WTC11 (cell line): ENCODE results near the gene CTSE. TPM values are rescaled to one million over a fixed set of nuclear protein-coding genes. Genes with fewer than 3 reads are reported as not detected.

ENCODE experiments used
- ATAC-seq: fragments of 200-7000 bp; cut with Tn5 transposase; 2 replicates; pipeline ENCODE4 v1.10.0; 2021; ENCODE audit warnings: mild to moderate bottlenecking, moderate library complexity
- CTCF ChIA-PET: fragments of 300-600 bp; sonication (Branson Sonifier 250); formaldehyde crosslinking; loops from one replicate; lab custom pipeline; 2021; ENCODE audit warnings: antibody characterized with exemption; lab: Charles Lee
- POLR2A ChIA-PET: fragments of 350-600 bp; sonication (Branson Sonifier 250); formaldehyde crosslinking; loops from one replicate; lab custom pipeline; 2021; ENCODE audit warnings: antibody characterized with exemption; lab: Charles Lee
- DNase-seq: peaks from one replicate; pipeline ENCODE4 v3.0.0; 2021; ENCODE audit warnings: low spot score
- H3K27ac Mint-ChIP-seq: 2 replicates; pipeline ENCODE4 v1.8.0; 2021; ENCODE audit warnings: mixed read lengths
- H3K27me3 Mint-ChIP-seq: 2 replicates; pipeline ENCODE4 v1.8.0; 2021; ENCODE audit warnings: low read depth, mild to moderate bottlenecking, moderate library complexity, mixed read lengths
- H3K36me3 Mint-ChIP-seq: 2 replicates; pipeline ENCODE4 v1.8.0; 2021; ENCODE audit warnings: mixed read lengths
- H3K4me1 Mint-ChIP-seq: 2 replicates; pipeline ENCODE4 v1.8.0; 2022; ENCODE audit warnings: mixed read lengths
- H3K4me3 Mint-ChIP-seq: 2 replicates; pipeline ENCODE4 v1.8.0; 2021; ENCODE audit warnings: mild to moderate bottlenecking, moderate library complexity, mixed read lengths
- H3K9me3 Mint-ChIP-seq: 2 replicates; pipeline ENCODE4 v1.8.0; 2021; ENCODE audit warnings: mixed read lengths
- ARID4B ChIP-seq: sonication (generic); formaldehyde crosslinking; IDR thresholded peaks from 2 replicates; pipeline ENCODE4 v1.8.0; 2023; ENCODE audit warnings: missing genetic modification reagents, mild to moderate bottlenecking, borderline replicate concordance
- ATF3 ChIP-seq: sonication (generic); formaldehyde crosslinking; conservative IDR thresholded peaks from 2 replicates; pipeline ENCODE4 v1.8.1; 2022; ENCODE audit warnings: mild to moderate bottlenecking, missing genetic modification reagents
- CREB1 ChIP-seq: sonication (generic); formaldehyde crosslinking; IDR thresholded peaks from 2 replicates; pipeline ENCODE4 v1.8.0; 2023; ENCODE audit warnings: mild to moderate bottlenecking, missing genetic modification reagents
- EMX1 ChIP-seq: fragments of 250-450 bp; sonication (Bioruptor Pico); IDR thresholded peaks from 2 replicates; pipeline ENCODE4 v1.8.0; 2021; ENCODE audit warnings: mild to moderate bottlenecking
- ESRRA ChIP-seq: sonication (generic); formaldehyde crosslinking; IDR thresholded peaks from 2 replicates; pipeline ENCODE4 v1.8.1; 2022; ENCODE audit warnings: mild to moderate bottlenecking, missing genetic modification reagents, borderline replicate concordance
- FOXJ3 ChIP-seq: sonication (generic); formaldehyde crosslinking; IDR thresholded peaks from 2 replicates; pipeline ENCODE4 v1.9.0; 2021; ENCODE audit warnings: missing genetic modification reagents, mild to moderate bottlenecking, borderline replicate concordance
- HMGA2 ChIP-seq: fragments of 250-450 bp; sonication (Bioruptor Pico); IDR thresholded peaks from 2 replicates; pipeline ENCODE4 v1.4.0; 2021; ENCODE audit warnings: mild to moderate bottlenecking, moderate library complexity
- IRF2 ChIP-seq: sonication (generic); formaldehyde crosslinking; IDR thresholded peaks from 2 replicates; pipeline ENCODE4 v1.8.0; 2022; ENCODE audit warnings: low read depth, missing genetic modification reagents, borderline replicate concordance
- JUN ChIP-seq: sonication (generic); formaldehyde crosslinking; IDR thresholded peaks from 2 replicates; pipeline ENCODE4 v1.8.0; 2023; ENCODE audit warnings: mild to moderate bottlenecking, missing genetic modification reagents
- KAT7 ChIP-seq: sonication (generic); formaldehyde crosslinking; IDR thresholded peaks from 2 replicates; pipeline ENCODE4 v1.8.1; 2023; ENCODE audit warnings: missing genetic modification reagents, mild to moderate bottlenecking, borderline replicate concordance
- MXD4 ChIP-seq: fragments of 250-450 bp; sonication (Bioruptor Pico); IDR thresholded peaks from 2 replicates; pipeline ENCODE4 v1.8.0; 2021; ENCODE audit warnings: mild to moderate bottlenecking, moderate library complexity, borderline replicate concordance
- MYBL2 ChIP-seq: sonication (generic); formaldehyde crosslinking; IDR thresholded peaks from 2 replicates; pipeline ENCODE4 v1.8.1; 2023; ENCODE audit warnings: mild to moderate bottlenecking, moderate library complexity, missing genetic modification reagents
- NFATC4 ChIP-seq: fragments of 250-450 bp; sonication (Bioruptor Pico); IDR thresholded peaks from 2 replicates; pipeline ENCODE4 v1.9.0; 2021; ENCODE audit warnings: mild to moderate bottlenecking
- NFE2L1 ChIP-seq: sonication (generic); formaldehyde crosslinking; IDR thresholded peaks from 2 replicates; pipeline ENCODE4 v1.8.1; 2023; ENCODE audit warnings: missing genetic modification reagents
- NR2C2 ChIP-seq: sonication (generic); formaldehyde crosslinking; IDR thresholded peaks from 2 replicates; pipeline ENCODE4 v1.8.0; 2022; ENCODE audit warnings: mild to moderate bottlenecking, missing genetic modification reagents
- PREB ChIP-seq: sonication (generic); formaldehyde crosslinking; IDR thresholded peaks from 2 replicates; pipeline ENCODE4 v1.8.1; 2022; ENCODE audit warnings: mild to moderate bottlenecking, missing genetic modification reagents, moderate library complexity, borderline replicate concordance
- PRRX2 ChIP-seq: fragments of 250-450 bp; sonication (Bioruptor Pico); IDR thresholded peaks from 2 replicates; pipeline ENCODE4 v1.8.0; 2021; ENCODE audit warnings: mild to moderate bottlenecking
- SOX15 ChIP-seq: fragments of 250-450 bp; sonication (Bioruptor Pico); IDR thresholded peaks from 2 replicates; pipeline ENCODE4 v1.9.0; 2021; ENCODE audit warnings: mild to moderate bottlenecking
- SP1 ChIP-seq: sonication (generic); formaldehyde crosslinking; conservative IDR thresholded peaks from 2 replicates; pipeline ENCODE4 v1.8.1; 2022; ENCODE audit warnings: missing genetic modification reagents
- TEAD1 ChIP-seq: sonication (generic); formaldehyde crosslinking; IDR thresholded peaks from 2 replicates; pipeline ENCODE4 v1.8.0; 2022; ENCODE audit warnings: mild to moderate bottlenecking, missing genetic modification reagents
- TEAD4 ChIP-seq: sonication (generic); formaldehyde crosslinking; IDR thresholded peaks from 2 replicates; pipeline ENCODE4 v1.8.0; 2022; ENCODE audit warnings: mild to moderate bottlenecking, missing genetic modification reagents
- TP53 ChIP-seq: sonication (generic); formaldehyde crosslinking; IDR thresholded peaks from 2 replicates; pipeline ENCODE4 v1.8.1; 2023; ENCODE audit warnings: mild to moderate bottlenecking, missing genetic modification reagents
- USF2 ChIP-seq: sonication (generic); formaldehyde crosslinking; IDR thresholded peaks from 2 replicates; pipeline ENCODE4 v1.8.1; 2023; ENCODE audit warnings: mild to moderate bottlenecking, missing genetic modification reagents, moderate library complexity
- ZNF232 ChIP-seq: sonication (generic); formaldehyde crosslinking; IDR thresholded peaks from 2 replicates; pipeline ENCODE4 v1.8.0; 2022; ENCODE audit warnings: mild to moderate bottlenecking, missing genetic modification reagents
- ZNF396 ChIP-seq: fragments of 250-450 bp; sonication (Bioruptor Pico); IDR thresholded peaks from 2 replicates; pipeline ENCODE4 v1.8.0; 2021; ENCODE audit warnings: mild to moderate bottlenecking, moderate library complexity, borderline replicate concordance
- total RNA-seq: library from RNA; stranded (reverse); gene quantifications from 3 replicates; pipeline ENCODE4 v1.2.3, GENCODE V29; 2021
- TF ChIP-seq, protein P1 (sequence below): sonication (generic); formaldehyde crosslinking; IDR thresholded peaks from 2 replicates; pipeline ENCODE4 v1.8.1; 2022; ENCODE audit warnings: mild to moderate bottlenecking, moderate library complexity, missing genetic modification reagents
- TF ChIP-seq, protein P2 (sequence below): sonication (generic); formaldehyde crosslinking; IDR thresholded peaks from 2 replicates; pipeline ENCODE4 v1.8.1; 2023; ENCODE audit warnings: mild to moderate bottlenecking, moderate library complexity, missing genetic modification reagents
- TF ChIP-seq, protein P3 (sequence below): fragments of 200-600 bp; IDR thresholded peaks from 2 replicates; pipeline ENCODE4 v1.8.0; 2022; ENCODE audit warnings: antibody characterized with exemption

The CTSE gene
- total RNA-seq, 1 experiment from 2014 or later, result 0.17 TPM

DNA sequence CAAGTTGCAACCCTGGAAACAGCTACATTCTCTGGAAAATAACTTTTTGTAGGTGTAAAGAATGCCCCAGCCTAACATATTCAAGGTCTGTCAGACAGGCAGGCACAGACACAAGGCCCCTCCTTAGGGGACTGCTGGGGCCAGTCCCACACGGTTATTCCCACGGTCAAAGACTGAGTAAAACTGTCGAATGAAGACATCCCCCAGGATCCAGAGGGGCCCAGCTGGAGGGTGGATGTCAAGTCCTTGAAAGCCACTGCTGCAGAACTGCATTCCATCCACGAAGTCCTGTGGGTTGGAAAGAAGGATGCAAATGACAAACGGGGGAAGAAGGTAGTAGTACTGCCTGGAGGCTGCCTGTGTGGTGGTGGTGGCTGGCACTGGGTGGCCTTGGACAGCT, 13.6 kb downstream of the CTSE start (continued):
- no peak for TF ChIP-seq EMX1 (CRISPR knock-in tag)
- no peak for TF ChIP-seq NR2C2 (CRISPR knock-in tag)
- no peak for TF ChIP-seq TEAD1
- TF ChIP-seq KAT7, result no peak
- TF ChIP-seq MXD4 (CRISPR knock-in tag), result no peak
- no peak for TF ChIP-seq ZNF232 (CRISPR knock-in tag)
- no peak for TF ChIP-seq MYBL2 (CRISPR knock-in tag)
- TF ChIP-seq HMGA2 (CRISPR knock-in tag), result no peak
- no peak for TF ChIP-seq ESRRA (CRISPR knock-in tag)
- TF ChIP-seq PRRX2 (CRISPR knock-in tag), result no peak
- TF ChIP-seq, protein P1, sequence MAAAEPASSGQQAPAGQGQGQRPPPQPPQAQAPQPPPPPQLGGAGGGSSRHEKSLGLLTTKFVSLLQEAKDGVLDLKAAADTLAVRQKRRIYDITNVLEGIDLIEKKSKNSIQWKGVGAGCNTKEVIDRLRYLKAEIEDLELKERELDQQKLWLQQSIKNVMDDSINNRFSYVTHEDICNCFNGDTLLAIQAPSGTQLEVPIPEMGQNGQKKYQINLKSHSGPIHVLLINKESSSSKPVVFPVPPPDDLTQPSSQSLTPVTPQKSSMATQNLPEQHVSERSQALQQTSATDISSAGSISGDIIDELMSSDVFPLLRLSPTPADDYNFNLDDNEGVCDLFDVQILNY (CRISPR knock-in tag), result no peak
- no peak for TF ChIP-seq ARID4B (CRISPR knock-in tag)
- TF ChIP-seq ATF3 (CRISPR knock-in tag), result no peak
- TF ChIP-seq FOXJ3 (CRISPR knock-in tag), result no peak

DNA sequence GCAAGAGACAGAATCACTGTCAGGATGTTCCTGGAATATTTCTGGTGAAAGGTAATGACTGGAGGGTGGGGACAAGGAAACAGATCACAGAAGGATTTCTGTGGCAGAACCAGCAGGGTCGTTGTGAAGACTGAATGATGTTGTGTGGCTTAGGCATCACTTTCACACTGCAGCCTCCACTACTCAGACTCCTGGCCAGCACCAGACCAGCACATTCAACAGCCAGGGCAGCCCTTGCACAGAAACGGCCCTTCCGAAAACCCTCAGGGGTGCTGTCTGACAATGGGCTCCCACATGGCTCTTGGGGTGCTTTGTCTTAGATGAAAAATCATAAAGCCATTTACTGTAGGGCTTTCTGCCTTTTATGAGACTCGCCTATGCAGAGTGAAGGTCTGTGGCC, 16.7 kb downstream of the CTSE start:
- Mint-ChIP-seq H3K27ac (no peak overlapping the region), H3K4me1 (peaks cover 2% of the 10 kb centered on the region), H3K9me3 (peaks cover 7% of the 10 kb centered on the region; the same call in 1 of the 2 replicates), H3K4me3 (no peak overlapping the region), H3K36me3 (no peaks in the 10 kb centered on the region), H3K27me3 (peaks cover 7% of the 10 kb centered on the region)
- ATAC-seq (no peak), DNase-seq (no peak)
- ChIA-PET CTCF (interaction anchor here (0.6 to 1.1 kb wide), 2 partner anchors 23 to 30 kb away, joined by 3 to 4 read pairs; no protein-coding TSS in a partner anchor), POLR2A (no interaction called here)
- TF ChIP-seq KAT7, result no peak
- TF ChIP-seq NR2C2 (CRISPR knock-in tag), result no peak
- TF ChIP-seq TP53 (CRISPR knock-in tag), result no peak
- TF ChIP-seq SOX15 (CRISPR knock-in tag), result no peak
- TF ChIP-seq CREB1 (CRISPR knock-in tag), result no peak
- TF ChIP-seq JUN (CRISPR knock-in tag), result no peak
- TF ChIP-seq IRF2 (CRISPR knock-in tag), result no peak
- no peak for TF ChIP-seq TEAD4 (CRISPR knock-in tag)
- TF ChIP-seq PREB (CRISPR knock-in tag), result no peak
- TF ChIP-seq MXD4 (CRISPR knock-in tag), result no peak
- no peak for TF ChIP-seq ZNF396 (CRISPR knock-in tag)
- TF ChIP-seq, protein P2, sequence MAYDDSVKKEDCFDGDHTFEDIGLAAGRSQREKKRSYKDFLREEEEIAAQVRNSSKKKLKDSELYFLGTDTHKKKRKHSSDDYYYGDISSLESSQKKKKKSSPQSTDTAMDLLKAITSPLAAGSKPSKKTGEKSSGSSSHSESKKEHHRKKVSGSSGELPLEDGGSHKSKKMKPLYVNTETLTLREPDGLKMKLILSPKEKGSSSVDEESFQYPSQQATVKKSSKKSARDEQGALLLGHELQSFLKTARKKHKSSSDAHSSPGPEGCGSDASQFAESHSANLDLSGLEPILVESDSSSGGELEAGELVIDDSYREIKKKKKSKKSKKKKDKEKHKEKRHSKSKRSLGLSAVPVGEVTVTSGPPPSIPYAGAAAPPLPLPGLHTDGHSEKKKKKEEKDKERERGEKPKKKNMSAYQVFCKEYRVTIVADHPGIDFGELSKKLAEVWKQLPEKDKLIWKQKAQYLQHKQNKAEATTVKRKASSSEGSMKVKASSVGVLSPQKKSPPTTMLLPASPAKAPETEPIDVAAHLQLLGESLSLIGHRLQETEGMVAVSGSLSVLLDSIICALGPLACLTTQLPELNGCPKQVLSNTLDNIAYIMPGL, result no peak
- no peak for TF ChIP-seq USF2 (CRISPR knock-in tag)
- no peak for TF ChIP-seq NFE2L1 (CRISPR knock-in tag)
- TF ChIP-seq NFATC4 (CRISPR knock-in tag), result no peak
- no peak for TF ChIP-seq ZNF232 (CRISPR knock-in tag)
- TF ChIP-seq, protein P3, sequence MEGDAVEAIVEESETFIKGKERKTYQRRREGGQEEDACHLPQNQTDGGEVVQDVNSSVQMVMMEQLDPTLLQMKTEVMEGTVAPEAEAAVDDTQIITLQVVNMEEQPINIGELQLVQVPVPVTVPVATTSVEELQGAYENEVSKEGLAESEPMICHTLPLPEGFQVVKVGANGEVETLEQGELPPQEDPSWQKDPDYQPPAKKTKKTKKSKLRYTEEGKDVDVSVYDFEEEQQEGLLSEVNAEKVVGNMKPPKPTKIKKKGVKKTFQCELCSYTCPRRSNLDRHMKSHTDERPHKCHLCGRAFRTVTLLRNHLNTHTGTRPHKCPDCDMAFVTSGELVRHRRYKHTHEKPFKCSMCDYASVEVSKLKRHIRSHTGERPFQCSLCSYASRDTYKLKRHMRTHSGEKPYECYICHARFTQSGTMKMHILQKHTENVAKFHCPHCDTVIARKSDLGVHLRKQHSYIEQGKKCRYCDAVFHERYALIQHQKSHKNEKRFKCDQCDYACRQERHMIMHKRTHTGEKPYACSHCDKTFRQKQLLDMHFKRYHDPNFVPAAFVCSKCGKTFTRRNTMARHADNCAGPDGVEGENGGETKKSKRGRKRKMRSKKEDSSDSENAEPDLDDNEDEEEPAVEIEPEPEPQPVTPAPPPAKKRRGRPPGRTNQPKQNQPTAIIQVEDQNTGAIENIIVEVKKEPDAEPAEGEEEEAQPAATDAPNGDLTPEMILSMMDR, result no peak
- no peak for TF ChIP-seq SP1 (CRISPR knock-in tag)
